GM12891 (cell line): ENCODE results near the gene SLC7A6.

Experiments used
- DNase-seq: peaks from one replicate; pipeline ENCODE4 v3.0.0; 2011; ENCODE audit warnings: low spot score; ENCODE audit not compliant: insufficient read length
- FAIRE-seq: peaks from 2 replicates; lab custom pipeline; 2011; peaks lifted over from hg19 to GRCh38; lab: Jason Lieb, UNC
- PAX5 ChIP-seq: IDR thresholded peaks from 2 replicates; pipeline ENCODE4 v1.6.1; 2011; ENCODE audit warnings: low read length, moderate library complexity, mild to moderate bottlenecking; ENCODE audit not compliant: insufficient read depth, severe bottlenecking
- POLR2A ChIP-seq: IDR thresholded peaks from 2 replicates; pipeline ENCODE4 v1.6.1; 2011; ENCODE audit warnings: low read depth, low read length, control low read depth
- POLR2AphosphoS5 ChIP-seq: IDR thresholded peaks from 2 replicates; pipeline ENCODE4 v1.6.1; 2011; ENCODE audit warnings: low read depth, low read length, control low read depth
- POU2F2 ChIP-seq: IDR thresholded peaks from 2 replicates; pipeline ENCODE4 v1.6.1; 2011; ENCODE audit warnings: low read depth, mild to moderate bottlenecking, control low read depth, low read length, moderate library complexity
- SPI1 ChIP-seq: IDR thresholded peaks from 2 replicates; pipeline ENCODE4 v1.6.1; 2011; ENCODE audit warnings: low read depth, low read length, control low read depth
- TAF1 ChIP-seq: IDR thresholded peaks from 2 replicates; pipeline ENCODE4 v1.6.1; 2011; ENCODE audit warnings: low read depth, low read length, control low read depth

SLC7A6 gene

DNA sequence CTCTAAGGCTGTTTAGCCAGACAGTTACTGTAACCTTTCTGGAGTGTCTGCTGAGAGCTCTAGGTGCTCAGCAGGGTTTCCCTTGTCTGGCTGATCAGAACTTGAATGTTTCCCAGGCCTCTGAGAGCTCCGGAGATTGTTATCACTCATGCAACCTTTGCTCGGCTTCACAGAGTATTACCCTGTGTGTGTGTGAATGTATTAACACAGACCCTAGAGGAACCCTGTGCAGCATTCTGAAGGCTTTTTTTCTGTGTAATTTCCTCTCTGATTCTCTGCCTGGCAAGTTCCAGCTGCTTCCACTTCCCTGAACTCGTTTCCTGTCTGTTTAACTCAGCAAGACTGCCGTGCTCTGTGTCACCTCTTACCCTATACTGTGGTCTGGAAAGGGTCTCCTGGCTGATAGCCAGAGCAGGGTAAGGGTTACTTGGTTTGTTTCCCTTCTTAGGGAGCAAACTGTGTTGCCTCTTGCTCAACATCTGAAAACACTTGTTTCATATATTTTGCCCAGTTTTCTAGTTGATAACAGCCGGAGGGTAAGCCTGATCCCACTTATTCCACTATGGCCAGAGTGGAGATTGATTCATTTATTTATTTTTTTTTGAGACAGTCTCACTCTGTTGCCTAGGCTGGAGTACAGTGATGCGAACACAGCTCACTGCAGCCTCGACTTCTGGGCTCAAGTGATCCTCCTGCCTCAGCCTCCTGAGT lies 68.2 kb downstream of the SLC7A6 start:
- FAIRE-seq: peak; percentile 5
- no peak for TF ChIP-seq TAF1
- peak; percentile 63 for TF ChIP-seq SPI1
- DNase-seq: no peak

DNA sequence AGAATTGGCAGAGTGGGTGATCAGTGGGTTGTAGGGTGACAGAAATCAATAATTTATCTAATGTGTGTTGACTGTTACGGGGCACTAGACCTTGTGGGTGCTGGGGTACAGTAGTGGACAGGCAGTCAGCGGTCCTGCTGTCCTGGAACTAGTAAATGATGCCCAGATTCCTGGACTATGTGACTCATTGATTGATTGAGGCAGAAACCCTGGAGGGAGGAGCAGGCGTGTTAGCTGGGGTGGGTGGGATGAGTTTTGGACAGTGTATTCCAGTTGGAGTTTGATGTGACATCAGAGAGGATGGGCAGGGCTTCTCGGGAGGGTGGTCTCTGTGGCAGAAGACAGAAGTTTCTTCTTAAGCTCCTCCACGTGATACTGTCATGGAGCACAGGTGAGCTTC lies 70.8 kb downstream of the SLC7A6 start:
- no peak for FAIRE-seq
- DNase-seq: no peak

DNA sequence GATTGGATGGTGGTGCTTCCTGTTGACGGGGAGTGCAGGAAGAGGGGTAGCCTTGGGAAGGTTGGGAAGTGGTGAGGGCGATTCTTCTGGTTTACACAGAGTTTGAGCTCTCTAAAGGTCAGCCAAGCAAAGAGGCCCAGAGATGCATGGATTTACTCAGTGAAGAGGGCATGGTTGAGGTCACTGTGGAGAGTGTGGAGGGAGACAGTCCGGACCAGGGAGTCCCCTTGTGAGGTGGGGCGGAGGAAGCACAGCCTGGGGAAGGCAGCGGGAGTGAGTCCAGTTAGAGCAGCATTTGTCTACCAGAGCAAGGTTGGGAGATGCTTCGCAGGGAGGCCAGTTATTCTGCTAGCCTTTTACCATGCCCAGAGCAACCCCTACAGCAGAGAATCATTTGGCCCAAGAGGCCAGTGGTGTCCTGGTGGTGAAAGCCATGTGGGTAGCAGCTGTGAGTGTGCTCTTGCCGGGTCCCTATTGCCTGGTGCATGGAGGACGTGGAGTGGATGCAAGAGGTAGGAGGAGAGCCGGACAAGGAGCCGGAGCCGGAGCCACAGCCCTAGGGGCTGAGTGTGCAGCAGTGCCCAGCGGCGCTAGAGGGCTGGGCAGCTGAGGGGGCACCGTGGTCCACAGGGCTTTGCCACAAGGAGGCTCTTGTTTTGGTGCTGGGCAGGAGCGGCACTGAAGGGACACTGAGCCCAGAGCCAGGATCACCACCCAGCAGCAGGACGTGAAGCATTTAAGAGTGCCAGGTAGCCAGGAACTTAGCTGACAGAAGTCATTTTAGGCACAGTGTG lies 74.2 kb downstream of the SLC7A6 start:
- FAIRE-seq (no peak), DNase-seq (no peak)
- no peak for TF ChIP-seq POLR2AphosphoS5
- no peak for TF ChIP-seq SPI1
- no peak for TF ChIP-seq POU2F2

More for the DNA sequence above, 70.8 kb downstream of the SLC7A6 start:
- no peak for TF ChIP-seq SPI1
- no peak for TF ChIP-seq POLR2A
- TF ChIP-seq PAX5: no peak
- no peak for TF ChIP-seq POLR2AphosphoS5
- no peak for TF ChIP-seq POU2F2
- TF ChIP-seq TAF1: no peak

DNA sequence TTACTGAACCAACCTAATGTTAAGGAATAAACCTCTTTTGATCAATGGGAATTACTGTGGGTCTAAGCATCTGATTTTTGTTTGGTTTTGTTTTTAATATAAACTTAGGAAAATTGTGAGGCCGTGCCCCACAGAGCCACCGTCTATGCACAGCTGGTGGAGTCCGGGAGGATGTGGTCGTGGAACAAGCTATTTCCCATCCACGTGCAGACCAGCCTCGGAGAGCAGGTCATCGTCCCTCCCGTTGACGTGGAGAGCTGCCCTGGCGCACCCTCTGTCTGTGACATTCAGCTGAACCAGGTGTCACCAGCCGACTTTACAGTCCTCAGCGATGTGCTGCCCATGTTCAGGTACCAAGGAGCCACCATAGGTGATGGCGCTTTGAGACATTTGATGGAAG lies 74.9 kb downstream of the SLC7A6 start:
- DNase-seq (no peak), FAIRE-seq (no peak)
- TF ChIP-seq POLR2AphosphoS5: no peak
- TF ChIP-seq SPI1: no peak
- TF ChIP-seq POU2F2: no peak
- no peak for TF ChIP-seq TAF1
- TF ChIP-seq PAX5: no peak
- no peak for TF ChIP-seq POLR2A

DNA sequence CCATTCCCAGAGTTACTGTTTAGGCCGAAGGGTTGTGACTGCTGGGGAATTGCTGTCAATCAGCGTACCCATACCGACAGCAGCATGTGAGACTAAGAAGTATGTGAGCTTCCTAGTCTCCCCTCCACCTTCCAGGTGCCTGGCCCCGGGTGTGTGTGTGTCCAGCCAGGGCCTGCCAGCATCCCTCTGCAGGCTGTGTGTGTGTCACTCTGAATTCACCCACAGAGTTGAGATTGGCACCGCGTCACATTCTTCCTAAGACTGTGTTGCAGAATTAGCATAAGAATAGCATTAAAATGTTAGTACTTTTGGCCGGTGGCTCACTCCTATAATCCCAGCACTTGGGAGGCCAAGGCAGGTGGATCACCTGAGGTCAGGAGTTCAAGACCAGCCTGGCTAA lies 78.3 kb downstream of the SLC7A6 start:
- no peak for FAIRE-seq
- DNase-seq: no peak
- TF ChIP-seq PAX5 (no peak), POLR2AphosphoS5 (no peak), POU2F2 (no peak), TAF1 (no peak), POLR2A (no peak), SPI1 (no peak)

DNA sequence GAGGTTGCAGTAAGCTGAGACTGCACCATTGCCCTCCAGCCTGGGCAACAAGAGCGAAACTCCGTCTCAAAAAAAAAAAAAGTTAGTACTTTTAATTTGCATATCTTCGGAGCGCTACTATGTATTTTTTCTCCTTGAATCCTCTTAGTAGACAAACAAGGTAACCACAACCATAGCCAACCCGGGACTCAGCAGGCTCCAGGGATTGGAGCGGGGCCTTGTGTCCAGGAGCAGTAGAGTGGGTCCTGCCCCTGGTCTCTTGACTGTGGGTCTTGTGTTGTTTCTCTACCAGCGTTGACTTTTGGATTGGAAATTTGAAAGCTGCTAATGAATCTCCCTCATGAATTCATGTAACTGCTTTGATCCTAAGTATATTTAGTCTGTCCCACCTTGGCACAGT lies 78.8 kb downstream of the SLC7A6 start:
- DNase-seq (no peak), FAIRE-seq (no peak)
- TF ChIP-seq POLR2A (no peak), TAF1 (no peak), SPI1 (no peak), POLR2AphosphoS5 (no peak), POU2F2 (no peak), PAX5 (no peak)

DNA sequence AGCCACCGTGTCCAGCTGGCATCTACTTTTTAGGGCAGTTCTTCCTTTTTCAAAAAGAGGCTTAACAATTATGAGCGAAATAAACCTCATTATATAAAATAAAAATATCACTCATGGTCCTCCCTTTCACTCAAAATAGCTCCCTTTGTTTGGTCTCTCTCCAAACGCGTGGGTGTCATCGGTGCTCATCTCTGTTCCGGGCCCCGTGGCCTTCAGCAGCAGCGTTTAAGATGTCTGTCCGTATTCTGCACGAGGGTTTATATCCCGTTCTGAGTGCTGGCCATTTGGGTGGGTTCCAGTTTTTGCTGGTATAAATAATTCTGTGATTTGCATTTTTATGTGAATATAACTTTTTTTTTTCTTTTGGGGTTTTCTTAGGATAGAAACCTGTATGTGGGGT lies 79.9 kb downstream of the SLC7A6 start:
- FAIRE-seq: no peak
- DNase-seq: no peak
- TF ChIP-seq SPI1 (no peak), PAX5 (no peak), TAF1 (no peak), POLR2AphosphoS5 (no peak), POLR2A (no peak), POU2F2 (no peak)

DNA sequence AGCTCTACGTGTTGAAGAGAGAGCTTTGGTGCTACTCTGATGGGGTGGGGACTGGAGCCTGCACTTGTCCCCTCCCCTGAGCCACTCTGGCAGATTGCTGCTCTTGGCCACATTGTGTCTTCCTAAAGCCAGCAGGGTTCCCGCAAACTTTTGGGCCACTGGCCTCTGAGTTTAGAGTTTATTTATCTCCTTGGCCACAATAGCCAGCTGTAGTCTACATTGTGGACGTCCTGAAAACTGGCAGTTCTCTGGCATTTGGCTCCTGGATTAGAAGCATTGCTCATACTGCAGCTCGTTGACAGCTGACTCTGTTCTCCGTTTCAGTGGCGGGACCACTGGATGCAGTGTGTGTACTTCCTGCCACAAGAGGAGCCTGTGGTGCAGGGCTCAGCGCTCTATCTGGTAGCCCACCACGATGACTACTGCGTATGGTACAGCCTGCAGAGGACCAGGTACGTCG lies 81.1 kb downstream of the SLC7A6 start:
- no peak for TF ChIP-seq POLR2A
- no peak for TF ChIP-seq POLR2AphosphoS5
- no peak for TF ChIP-seq SPI1
- no peak for TF ChIP-seq POU2F2
- TF ChIP-seq TAF1: no peak
- no peak for TF ChIP-seq PAX5
- DNase-seq (no peak), FAIRE-seq (no peak)

DNA sequence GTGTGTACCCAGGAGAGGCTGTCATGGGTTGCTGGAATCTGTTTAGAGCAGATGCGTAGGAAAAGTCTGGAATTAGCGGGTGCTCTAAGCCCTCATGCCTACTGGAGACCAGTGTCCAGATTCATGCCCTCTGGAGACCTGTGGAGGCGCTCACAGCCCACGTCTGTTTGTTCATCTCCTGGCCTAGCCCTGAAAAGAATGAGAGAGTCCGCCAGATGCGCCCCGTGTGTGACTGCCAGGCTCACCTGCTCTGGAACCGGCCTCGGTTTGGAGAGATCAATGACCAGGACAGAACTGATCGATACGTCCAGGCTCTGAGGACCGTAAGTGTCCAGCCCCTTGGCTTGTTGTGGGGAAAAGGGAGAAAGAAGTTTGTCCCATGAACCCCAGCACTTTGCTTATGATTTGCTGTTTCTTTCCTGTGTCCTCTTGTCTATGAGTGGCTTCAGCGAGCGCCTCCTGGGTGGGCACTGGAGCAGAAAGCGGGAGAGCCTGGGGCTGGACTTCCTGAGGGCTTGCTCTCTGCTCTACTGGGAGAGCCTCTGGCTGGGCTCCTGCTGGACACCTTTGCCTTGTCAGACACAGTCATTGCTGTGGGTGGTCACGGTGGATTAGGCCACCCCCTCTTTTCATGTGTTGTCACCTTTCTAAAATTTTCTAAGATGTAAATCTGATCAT lies 81.8 kb downstream of the SLC7A6 start:
- DNase-seq: no peak
- FAIRE-seq: no peak
- TF ChIP-seq TAF1: no peak
- TF ChIP-seq POU2F2: no peak
- TF ChIP-seq SPI1: no peak
- TF ChIP-seq POLR2AphosphoS5: no peak
- TF ChIP-seq POLR2A: no peak
- no peak for TF ChIP-seq PAX5

DNA sequence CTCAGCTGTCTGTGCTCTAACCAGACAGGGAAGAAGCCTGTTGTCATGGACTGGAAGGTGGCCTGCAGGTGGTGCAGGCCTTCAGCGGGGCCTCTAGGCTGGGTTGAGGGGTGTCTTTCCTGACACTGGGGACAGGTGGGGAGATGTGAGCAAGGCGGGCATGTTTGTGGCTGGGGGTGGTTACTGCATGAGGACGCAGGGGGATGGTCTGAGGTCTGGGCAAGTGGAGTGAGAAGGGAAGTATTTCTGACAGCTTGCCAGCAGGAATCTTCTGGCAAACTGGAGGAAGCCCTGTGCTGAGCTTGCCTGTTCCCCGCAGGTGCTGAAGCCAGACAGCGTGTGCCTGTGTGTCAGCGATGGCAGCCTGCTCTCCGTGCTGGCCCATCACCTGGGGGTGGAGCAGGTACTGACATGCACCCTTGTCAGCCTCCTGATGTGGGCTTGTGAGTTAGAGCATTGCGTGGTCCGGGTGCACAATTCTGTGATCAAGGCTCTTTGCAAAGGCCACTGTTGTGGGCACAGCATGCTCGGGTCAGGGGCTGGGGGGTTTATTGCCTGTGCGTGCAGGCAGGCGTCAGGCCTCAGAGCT lies 82.7 kb downstream of the SLC7A6 start:
- FAIRE-seq (no peak), DNase-seq (no peak)
- no peak for TF ChIP-seq PAX5
- no peak for TF ChIP-seq POU2F2
- TF ChIP-seq POLR2A: no peak
- no peak for TF ChIP-seq TAF1
- no peak for TF ChIP-seq SPI1
- no peak for TF ChIP-seq POLR2AphosphoS5
